Stimulated activated naive CD8-positive, alpha-beta T cell treated with anti-CD3 and anti-CD28 coated beads, Interleukin-15, amount 100 ng/mL, for 72 hours (primary cell): Measurements from ENCODE around the gene FHL2.

Experiments used
- ATAC-seq: fragments of 150-1000 bp; cut with Tn5 transposase; 2 replicates; pipeline ENCODE4 v1.10.0; 2021; ENCODE audit warnings: mild to moderate bottlenecking, moderate library complexity
- DNase-seq, 2 donors: peaks; one replicate each; pipeline ENCODE4 v3.0.0; 2021 to 2022
- H3K27ac Mint-ChIP-seq, 2 donors: one replicate each; pipeline ENCODE4 v1.8.0; 2022; ENCODE audit warnings: mild to moderate bottlenecking in 2 of 2, mixed read lengths in 2 of 2, moderate library complexity in 2 of 2
- H3K27me3 Mint-ChIP-seq: one replicate; pipeline ENCODE4 v1.8.0; 2022; ENCODE audit warnings: mixed read lengths
- H3K4me1 Mint-ChIP-seq: one replicate; pipeline ENCODE4 v1.8.0; 2022; ENCODE audit warnings: mild to moderate bottlenecking, mixed read lengths
- H3K4me3 Mint-ChIP-seq, 2 donors: one replicate each; pipeline ENCODE4 v1.8.0; 2022; ENCODE audit warnings: mild to moderate bottlenecking in 2 of 2, mixed read lengths in 2 of 2, moderate library complexity in 1 of 2
- H3K9me3 Mint-ChIP-seq, 2 donors: one replicate each; pipeline ENCODE4 v1.8.0; 2022; ENCODE audit warnings: mixed read lengths in 2 of 2

Gene FHL2

DNA sequence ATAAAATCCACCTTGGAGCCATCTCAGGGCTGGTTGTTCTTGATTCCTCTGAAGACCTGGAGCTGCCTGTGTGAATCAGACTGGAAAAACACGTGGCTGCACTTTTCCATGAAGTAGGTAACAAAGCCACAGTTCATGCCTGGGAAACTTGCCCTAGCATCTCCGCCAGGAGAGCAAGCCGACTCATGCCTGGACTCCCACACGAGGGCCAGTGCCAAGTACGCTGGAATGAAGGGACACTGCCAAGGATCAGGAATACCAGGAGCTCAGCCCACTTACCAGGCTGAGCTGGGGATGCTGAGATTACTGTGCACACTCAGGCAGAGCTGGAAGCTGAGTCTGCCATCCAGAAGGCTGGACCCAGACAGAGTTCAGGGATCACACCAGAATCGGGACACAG, 10.9 kb upstream of the FHL2 start:
- ATAC-seq (no peak), DNase-seq (no peak)
- Mint-ChIP-seq H3K4me3 (no peak overlapping the region), H3K27me3 (peaks cover 41% of the 10 kb centered on the region), H3K4me1 (peaks cover 10% of the 10 kb centered on the region), H3K9me3 (no peaks in the 10 kb centered on the region), H3K27ac (no peak overlapping the region)

DNA sequence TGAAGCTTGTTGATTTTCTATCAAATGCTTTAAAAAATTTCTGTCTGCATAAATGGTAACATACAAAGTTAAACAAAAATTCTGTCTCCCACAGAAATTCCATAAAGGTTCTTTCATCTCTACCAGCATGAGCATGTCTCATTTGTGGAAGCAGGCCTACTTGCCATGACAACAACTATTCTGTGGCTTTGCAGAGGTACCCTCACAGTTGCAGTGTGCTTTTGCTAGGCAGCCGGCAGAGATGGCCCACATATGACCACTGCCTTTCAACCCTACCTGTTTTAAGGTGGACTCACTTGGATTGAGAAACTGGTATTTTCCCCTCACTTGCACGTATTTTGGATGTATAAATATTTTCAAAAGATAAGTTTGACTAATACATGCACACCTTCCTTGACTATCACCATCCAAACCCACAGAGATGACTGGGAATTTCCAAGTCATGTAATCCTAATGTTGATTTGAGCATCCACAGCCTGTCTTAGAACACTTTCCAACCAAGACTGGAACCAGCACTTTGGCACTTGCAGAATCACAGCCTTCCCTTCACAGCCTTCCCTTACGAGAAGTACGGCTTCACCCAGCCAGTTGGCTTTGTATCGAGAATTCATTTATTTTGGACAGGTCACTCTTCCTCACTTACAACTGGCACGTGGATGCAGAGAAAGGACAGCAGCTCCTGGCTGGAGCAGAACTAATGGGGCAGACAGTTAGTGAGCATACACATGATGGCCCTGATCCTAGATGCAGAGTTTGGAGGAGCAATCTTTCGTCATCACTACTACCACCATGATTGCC, 9.3 kb upstream of the FHL2 start:
- Mint-ChIP-seq H3K27ac (no peak overlapping the region), H3K4me3 (no peak overlapping the region), H3K27me3 (peaks cover 27% of the 10 kb centered on the region), H3K4me1 (peaks cover 8% of the 10 kb centered on the region), H3K9me3 (no peaks in the 10 kb centered on the region)
- ATAC-seq (no peak), DNase-seq (no peak)

DNA sequence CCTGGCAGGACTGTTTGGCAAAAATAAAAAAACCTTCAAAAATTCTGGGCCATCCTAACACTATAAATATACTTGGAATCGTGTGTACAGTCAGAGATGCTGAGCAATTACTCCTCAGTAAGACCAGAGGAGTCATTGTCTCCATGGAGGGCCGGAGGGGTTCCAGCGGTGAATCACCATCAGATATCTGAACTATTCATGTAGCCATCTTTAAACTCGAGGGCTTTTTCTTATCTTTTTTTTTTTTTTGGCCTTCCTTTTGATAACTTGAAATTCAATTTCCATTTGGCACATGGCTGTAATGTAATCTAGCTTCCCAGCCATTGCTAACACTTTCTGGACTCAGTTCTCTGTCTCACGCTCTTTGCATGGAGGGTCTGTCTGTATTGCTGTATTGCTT, 7.4 kb upstream of the FHL2 start:
- no peak overlapping the region for H3K4me3 Mint-ChIP-seq
- H3K27ac Mint-ChIP-seq, result no peak overlapping the region
- ATAC-seq, result no peak
- DNase-seq, result no peak
- H3K27me3 Mint-ChIP-seq, result peaks cover 12% of the 10 kb centered on the region
- no peaks in the 10 kb centered on the region for H3K9me3 Mint-ChIP-seq
- no peaks in the 10 kb centered on the region for H3K4me1 Mint-ChIP-seq

DNA sequence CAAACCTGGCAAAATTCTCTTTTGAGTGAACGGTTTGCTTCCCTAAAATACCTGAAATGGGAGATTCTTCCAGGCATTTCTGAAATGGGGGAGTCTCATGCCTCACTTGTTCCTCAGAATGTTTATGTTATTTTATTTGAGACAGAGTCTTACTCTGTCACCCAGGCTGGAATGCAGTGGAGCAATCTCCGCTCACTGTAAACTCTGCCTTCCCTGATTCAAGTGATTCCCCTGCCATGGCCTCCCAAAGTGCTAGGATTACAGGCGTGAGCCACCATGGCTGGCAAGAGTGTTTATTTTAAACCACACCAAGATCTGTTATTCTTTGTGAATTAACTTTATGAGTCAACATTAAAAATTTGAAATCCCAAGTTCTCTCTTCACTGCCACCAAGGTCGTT, 6.4 kb upstream of the FHL2 start:
- DNase-seq (no peak), ATAC-seq (no peak)
- H3K9me3 Mint-ChIP-seq, result no peaks in the 10 kb centered on the region
- peaks cover 12% of the 10 kb centered on the region for H3K27me3 Mint-ChIP-seq
- H3K4me3 Mint-ChIP-seq, result no peak overlapping the region
- H3K27ac Mint-ChIP-seq, result no peak overlapping the region
- no peaks in the 10 kb centered on the region for H3K4me1 Mint-ChIP-seq

DNA sequence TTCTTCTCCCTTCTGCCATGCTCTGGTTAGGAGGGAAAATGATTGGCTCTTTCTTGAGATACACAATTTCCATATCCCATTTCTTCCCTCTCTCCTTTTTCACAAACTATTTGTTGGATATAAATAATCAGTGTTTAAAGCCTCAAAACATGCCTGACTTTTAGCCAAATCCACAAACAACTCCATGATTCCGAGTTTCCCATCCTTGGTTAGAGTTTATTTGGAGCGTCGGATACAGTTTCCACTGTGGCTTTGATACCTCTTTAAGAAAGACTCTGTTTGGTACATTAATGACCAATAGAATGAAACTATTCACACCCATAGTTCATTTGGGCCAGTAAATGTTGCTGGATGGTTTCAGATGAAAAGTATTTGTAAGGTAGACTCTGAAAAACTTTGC, 5.9 kb upstream of the FHL2 start:
- ATAC-seq (no peak), DNase-seq (no peak)
- Mint-ChIP-seq H3K27ac (no peak overlapping the region), H3K27me3 (peaks cover 15% of the 10 kb centered on the region), H3K4me3 (no peak overlapping the region), H3K4me1 (no peaks in the 10 kb centered on the region), H3K9me3 (no peaks in the 10 kb centered on the region)

DNA sequence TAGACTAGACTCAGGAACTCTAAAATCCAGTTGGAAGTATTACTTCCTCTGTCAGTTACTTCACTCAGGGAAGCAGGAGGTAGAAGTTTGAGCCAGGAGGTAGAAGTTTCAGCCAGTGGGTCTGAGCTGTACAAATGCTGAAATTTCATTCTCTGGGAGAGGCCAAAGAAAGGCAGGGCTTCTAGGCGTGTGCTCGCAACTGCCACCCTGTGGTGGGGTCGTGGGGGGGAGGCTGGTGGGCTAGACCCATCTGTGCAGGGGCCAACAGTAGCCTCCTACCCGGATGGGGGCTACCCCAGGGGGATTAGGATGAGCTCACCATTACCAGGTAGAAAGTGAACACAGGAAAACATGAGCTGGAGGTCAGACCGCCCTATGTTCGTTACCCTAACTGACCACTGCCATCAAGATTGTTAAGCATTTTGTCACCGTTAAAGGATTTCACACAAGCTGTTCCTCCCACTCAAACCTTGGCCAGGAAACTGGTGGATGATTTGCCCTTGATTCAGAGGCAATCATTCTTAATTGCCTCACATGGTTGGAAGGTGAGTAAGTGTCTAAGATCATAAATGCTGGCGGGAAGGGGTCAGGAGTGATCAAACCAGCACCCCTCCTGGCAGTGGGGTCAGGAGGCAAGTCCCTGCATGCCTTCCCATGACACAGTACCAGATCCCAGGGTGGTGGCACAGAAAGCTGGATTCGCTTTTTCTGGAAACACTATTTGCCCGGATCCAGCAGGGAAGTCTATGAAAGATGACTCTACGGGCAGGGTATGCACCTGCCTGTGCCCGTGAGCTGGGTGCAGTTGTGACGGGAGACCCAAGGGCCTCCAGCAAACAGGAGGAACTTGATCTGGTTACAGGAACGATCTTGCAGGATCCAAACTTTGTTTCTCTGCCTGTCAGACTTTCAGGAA, 5.2 kb upstream of the FHL2 start:
- DNase-seq (no peak), ATAC-seq (peak; percentile 18)

DNA sequence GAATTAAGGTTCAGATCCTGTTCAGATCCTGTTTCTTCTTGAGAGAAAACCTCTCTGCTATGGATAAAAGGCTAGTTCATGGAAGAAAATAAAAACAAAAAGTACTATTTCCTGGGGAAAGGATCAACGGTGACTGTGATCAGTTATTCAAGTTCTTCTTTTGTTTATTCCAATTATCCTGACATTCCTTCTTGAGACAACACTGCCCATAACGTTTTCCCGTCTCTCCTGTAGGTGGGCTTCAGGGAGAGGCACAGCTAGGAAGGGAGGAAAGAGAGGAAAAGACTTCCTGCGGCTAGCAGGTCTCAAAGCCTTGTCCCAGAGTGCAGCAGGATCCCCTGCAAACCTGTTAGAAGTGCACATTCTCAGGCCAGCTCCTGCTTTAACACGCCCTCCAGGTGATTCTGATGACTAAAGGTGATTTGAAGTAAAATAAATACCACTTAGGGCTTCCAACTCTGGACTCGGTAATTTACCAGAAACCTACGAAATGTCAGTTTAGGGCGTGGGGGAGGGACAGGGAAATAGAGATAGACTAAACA, 4.5 kb upstream of the FHL2 start:
- no peak overlapping the region for H3K4me3 Mint-ChIP-seq
- no peak for ATAC-seq
- H3K4me1 Mint-ChIP-seq, result peaks cover 6% of the 10 kb centered on the region
- no peaks in the 10 kb centered on the region for H3K9me3 Mint-ChIP-seq
- no peak overlapping the region for H3K27ac Mint-ChIP-seq
- peaks cover 17% of the 10 kb centered on the region for H3K27me3 Mint-ChIP-seq
- DNase-seq, result no peak

More for the DNA sequence above, 5.2 kb upstream of the FHL2 start:
- Mint-ChIP-seq H3K27ac (no peak overlapping the region), H3K4me1 (no peaks in the 10 kb centered on the region), H3K9me3 (no peaks in the 10 kb centered on the region), H3K4me3 (no peak overlapping the region), H3K27me3 (peaks cover 17% of the 10 kb centered on the region)

DNA sequence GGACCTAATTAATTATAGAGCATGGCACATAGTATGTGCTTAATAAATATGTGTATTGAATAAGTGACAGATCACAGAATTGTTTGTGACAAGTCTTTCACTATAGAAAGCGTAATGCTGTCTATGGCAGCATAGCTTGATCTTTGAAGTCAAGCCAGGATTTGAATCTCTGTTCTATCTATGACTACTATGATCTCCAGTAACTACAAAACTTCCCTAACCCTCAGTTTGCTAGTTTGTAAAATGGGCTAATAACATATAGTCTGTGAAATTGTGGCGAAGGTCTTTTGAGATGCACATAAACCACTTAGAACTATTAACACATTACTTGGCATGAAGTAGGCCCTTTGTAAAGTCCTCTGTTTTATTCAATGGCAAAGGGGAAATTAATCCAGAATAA, 4.0 kb upstream of the FHL2 start:
- ATAC-seq (no peak), DNase-seq (no peak)
- no peak overlapping the region for H3K27ac Mint-ChIP-seq
- H3K4me1 Mint-ChIP-seq, result peaks cover 8% of the 10 kb centered on the region
- H3K4me3 Mint-ChIP-seq, result no peak overlapping the region
- peaks cover 17% of the 10 kb centered on the region for H3K27me3 Mint-ChIP-seq
- H3K9me3 Mint-ChIP-seq, result no peaks in the 10 kb centered on the region

DNA sequence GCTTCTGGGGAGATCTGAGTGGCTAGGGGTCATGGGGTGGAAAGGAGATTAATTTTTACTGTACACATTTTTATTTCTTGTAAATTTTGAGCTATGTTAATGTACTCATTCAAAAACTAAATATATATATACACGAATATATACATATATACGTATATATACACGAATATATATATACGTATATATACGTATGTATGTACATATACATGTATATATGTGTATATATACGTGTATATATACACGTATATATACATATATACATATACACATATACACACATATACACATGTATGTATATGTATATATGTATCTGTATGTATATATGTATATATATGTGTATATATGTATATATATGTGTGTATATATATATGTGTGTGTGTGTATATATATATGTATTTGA, 3.0 kb upstream of the FHL2 start:
- Mint-ChIP-seq H3K27me3 (peaks cover 17% of the 10 kb centered on the region), H3K27ac (no peak overlapping the region), H3K4me1 (peaks cover 8% of the 10 kb centered on the region), H3K4me3 (no peak overlapping the region), H3K9me3 (no peaks in the 10 kb centered on the region)
- DNase-seq (no peak), ATAC-seq (no peak)

DNA sequence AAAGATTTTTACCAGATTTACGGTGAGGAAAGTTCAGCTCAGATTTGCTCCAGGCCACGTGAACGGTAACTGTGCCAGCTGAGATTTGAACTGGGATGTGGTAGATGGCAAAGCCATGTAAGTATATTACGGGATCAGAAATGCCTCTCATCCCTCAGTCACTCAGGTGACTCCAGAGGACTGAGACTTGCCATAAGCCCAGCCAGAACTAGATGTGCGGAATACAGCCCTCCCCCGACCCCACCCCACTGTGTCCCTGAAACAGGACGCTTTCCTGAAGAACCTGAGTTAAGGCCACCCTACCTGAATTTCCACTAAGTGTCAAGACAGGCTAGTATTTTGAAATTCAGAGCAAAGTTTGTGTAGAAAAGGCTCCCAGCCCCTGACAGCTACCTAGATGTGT, 1.3 kb upstream of the FHL2 start:
- no peak overlapping the region for H3K27ac Mint-ChIP-seq
- H3K4me1 Mint-ChIP-seq, result peaks cover 8% of the 10 kb centered on the region
- H3K27me3 Mint-ChIP-seq, result peaks cover 17% of the 10 kb centered on the region

DNA sequence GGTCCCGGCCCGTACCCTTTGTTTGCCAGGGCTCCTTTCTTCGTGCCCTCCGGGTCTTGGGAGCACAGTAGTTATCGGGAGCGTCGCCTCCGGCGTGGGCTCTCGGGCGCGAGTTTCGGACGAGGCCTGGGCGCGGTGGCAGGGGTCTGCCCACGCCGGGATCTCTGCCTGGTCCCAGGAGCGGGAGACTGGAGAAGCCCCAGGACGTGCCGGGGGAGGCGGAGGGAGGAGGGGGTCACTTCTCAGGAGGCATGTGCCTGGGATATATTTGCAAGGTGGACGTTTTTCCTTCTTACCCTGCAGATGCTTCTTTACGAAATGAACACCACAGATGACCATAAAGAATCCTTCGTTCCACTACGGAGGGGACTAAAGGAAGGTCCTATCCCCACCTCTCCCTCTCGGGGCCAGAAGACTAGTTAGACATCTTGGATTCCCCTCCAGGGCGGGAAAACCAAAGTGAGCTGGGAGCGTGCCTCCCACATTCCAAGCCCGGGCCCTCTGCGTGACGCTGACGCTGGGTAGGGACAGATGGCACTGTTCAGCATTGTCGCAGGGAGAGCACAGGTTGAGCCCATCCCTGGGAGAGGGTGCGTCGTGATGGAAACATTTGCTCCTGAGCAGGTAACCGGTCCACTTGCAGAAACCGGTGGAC, 483 bp upstream of the FHL2 start:
- no peaks in the 10 kb centered on the region for H3K9me3 Mint-ChIP-seq
- peaks cover 8% of the 10 kb centered on the region for H3K4me1 Mint-ChIP-seq
- ATAC-seq (no peak), DNase-seq (no peak)
- H3K4me3 Mint-ChIP-seq, result peak overlapping the region; percentile 82 to 92
- peaks cover 17% of the 10 kb centered on the region for H3K27me3 Mint-ChIP-seq
- H3K27ac Mint-ChIP-seq, result no peak overlapping the region

More for the DNA sequence above, 1.3 kb upstream of the FHL2 start:
- ATAC-seq, result no peak
- Mint-ChIP-seq H3K9me3 (no peaks in the 10 kb centered on the region), H3K4me3 (no peak overlapping the region)
- no peak for DNase-seq

DNA sequence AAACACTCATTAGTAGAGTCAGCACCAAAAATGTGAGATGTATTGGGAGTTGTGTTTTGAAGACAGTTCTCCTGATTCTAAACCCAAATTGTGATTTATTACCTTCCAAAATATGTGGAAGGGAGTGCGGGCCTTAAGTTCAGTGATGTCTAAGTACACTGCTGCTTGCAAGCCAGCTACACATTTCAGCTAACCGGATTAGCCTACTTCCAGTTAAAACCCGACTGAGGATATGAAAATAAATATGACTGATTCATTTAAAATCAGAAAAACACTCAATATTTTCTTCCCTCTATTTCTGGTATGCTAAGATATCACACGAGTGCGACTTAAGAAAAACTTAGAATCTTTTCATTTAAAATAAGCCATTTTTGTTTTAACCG, 907 bp downstream of the FHL2 start:
- no peaks in the 10 kb centered on the region for H3K9me3 Mint-ChIP-seq

DNA sequence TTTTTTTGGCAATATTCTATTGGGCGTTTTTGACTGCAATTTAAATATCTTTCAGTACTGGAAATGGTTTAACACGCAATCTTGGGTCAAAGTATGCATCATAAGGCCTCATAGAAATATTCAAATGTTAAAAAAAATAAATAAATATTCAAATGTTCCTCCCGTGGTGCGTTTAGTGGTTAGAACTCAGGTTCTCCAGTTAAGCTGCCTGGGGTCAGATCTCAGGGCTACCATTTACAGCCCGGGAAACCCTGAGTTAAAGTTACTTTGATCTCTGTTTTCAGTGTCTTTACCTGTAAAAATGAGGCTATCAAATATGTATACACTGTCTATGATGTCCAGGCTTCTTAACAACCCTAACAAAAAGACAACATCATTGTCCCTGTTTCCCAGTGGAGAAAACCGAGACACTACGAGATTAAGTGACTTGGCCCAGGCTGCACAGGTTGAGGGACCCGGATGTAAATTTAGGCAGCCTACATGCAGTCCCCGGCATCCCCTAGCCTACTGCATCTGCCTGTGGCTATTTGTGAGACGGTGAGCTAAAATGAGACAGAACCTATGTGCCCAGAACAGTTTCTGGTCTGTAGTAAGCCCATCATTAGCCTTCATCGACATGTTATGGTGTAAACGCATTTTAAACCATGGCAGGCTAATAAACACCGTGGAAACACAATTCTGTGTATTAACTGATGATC, 1.7 kb downstream of the FHL2 start:
- no peak for ATAC-seq
- no peaks in the 10 kb centered on the region for H3K9me3 Mint-ChIP-seq
- DNase-seq, result no peak
- peaks cover 8% of the 10 kb centered on the region for H3K4me1 Mint-ChIP-seq
- H3K27ac Mint-ChIP-seq, result no peak overlapping the region
- H3K4me3 Mint-ChIP-seq, result no peak overlapping the region
- peaks cover 17% of the 10 kb centered on the region for H3K27me3 Mint-ChIP-seq

More for the DNA sequence above, 907 bp downstream of the FHL2 start:
- no peak for DNase-seq
- Mint-ChIP-seq H3K4me1 (peaks cover 8% of the 10 kb centered on the region), H3K4me3 (peak overlapping the region; percentile 82 to 92), H3K27ac (peak overlapping the region; percentile 67 to 81), H3K27me3 (peaks cover 17% of the 10 kb centered on the region)
- no peak for ATAC-seq

DNA sequence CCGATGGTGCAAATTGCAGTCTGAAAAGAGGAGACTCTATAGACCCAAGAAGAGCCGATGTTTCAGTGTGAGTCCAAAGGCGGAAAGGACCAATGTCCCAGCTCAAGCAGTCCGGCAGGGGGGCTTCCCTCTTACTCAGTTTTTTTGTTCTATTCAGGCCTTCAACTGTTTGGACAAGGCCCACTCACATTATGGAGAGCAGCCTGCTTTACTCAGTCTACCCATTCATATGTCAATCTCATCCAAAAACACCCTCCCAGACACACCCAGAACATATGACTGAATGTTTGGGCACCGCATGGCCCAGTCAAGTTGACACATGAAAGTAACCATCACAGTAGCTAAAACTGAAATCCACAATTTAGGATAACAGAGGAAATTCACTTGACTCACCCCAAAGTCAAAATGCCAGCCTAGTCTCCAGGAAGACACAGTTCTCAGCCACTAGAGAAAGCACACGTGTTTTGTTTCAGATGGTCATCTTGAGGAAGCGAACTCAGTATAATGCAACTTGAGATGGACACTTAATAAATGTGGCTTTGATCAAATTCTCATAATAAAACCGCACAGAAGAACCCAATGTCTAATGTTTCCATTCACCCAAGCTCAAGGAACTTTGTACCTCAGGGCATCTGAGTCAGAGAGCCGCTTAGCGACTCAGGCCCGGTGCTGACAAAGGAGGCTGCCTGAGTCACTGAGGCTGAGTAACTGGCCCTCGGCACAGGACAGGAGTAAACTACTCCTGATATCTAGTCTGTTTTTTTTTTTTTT, 2.4 kb downstream of the FHL2 start:
- ATAC-seq (no peak), DNase-seq (peak in 1 of 2 donors; percentile 19)
- H3K27me3 Mint-ChIP-seq, result peaks cover 17% of the 10 kb centered on the region
- no peak overlapping the region for H3K4me3 Mint-ChIP-seq
- H3K4me1 Mint-ChIP-seq, result peaks cover 8% of the 10 kb centered on the region
- no peak overlapping the region for H3K27ac Mint-ChIP-seq
- H3K9me3 Mint-ChIP-seq, result no peaks in the 10 kb centered on the region
